PC-3 (cell line): ENCODE results near the gene ESYT3. TPM values are rescaled to one million over a fixed set of nuclear protein-coding genes. Genes with fewer than 3 reads are reported as not detected.

Experiments used
- ATAC-seq: fragments of 200-7000 bp; cut with Tn5 transposase; 2 replicates; pipeline ENCODE4 v1.9.1; 2020; ENCODE audit warnings: mild to moderate bottlenecking, moderate library complexity
- BruUV-seq: library from RNA; stranded (reverse); fragments of 400-500 nt; replicated peaks from 2 replicates; lab custom pipeline; 2021; lab: Mats Ljungman, UMichigan
- CTCF ChIA-PET: fragments of 300-600 bp; sonication (Branson Sonifier 250); formaldehyde crosslinking; loops from one replicate; lab custom pipeline; 2022; ENCODE audit warnings: antibody characterized with exemption; lab: Charles Lee
- POLR2A ChIA-PET: fragments of 300-600 bp; sonication (Branson Sonifier 250); formaldehyde crosslinking; loops from one replicate; lab custom pipeline; 2022; ENCODE audit warnings: antibody characterized with exemption; ENCODE audit not compliant: unreplicated experiment; lab: Charles Lee
- DNase-seq: peaks from one replicate; pipeline ENCODE4 v3.0.0-alpha.2; 2015
- H2AFZ ChIP-seq: fragments of 300-600 bp; sonication (generic); 2 replicates; pipeline ENCODE4 v1.6.0; 2016; ENCODE audit warnings: antibody characterized with exemption, low read length
- H3F3A ChIP-seq: fragments of 300-600 bp; sonication (generic); one replicate; pipeline ENCODE4 v1.6.0; 2017; ENCODE audit warnings: antibody characterized with exemption, low read length, control low read depth, mild to moderate bottlenecking; ENCODE audit not compliant: unreplicated experiment
- H3K27ac ChIP-seq: fragments of 300-600 bp; sonication (generic); 2 replicates; pipeline ENCODE4 v1.5.1; 2016; ENCODE audit warnings: mild to moderate bottlenecking, low read length
- H3K27me3 ChIP-seq: fragments of 300-600 bp; sonication (generic); 2 replicates; pipeline ENCODE4 v1.6.1; 2016; ENCODE audit warnings: low read length, mixed read lengths
- H3K36me3 ChIP-seq: fragments of 300-600 bp; sonication (generic); 2 replicates; pipeline ENCODE4 v1.6.1; 2016; ENCODE audit warnings: low read depth, mixed run types, low read length, mixed read lengths
- H3K4me1 ChIP-seq: fragments of 300-600 bp; sonication (generic); 2 replicates; pipeline ENCODE4 v1.5.1; 2016; ENCODE audit warnings: low read length; ENCODE audit not compliant: insufficient read depth
- H3K4me2 ChIP-seq: fragments of 300-600 bp; sonication (generic); 2 replicates; pipeline ENCODE4 v1.6.0; 2016; ENCODE audit warnings: low read length
- H3K4me3 ChIP-seq: fragments of 300-600 bp; sonication (generic); 2 replicates; pipeline ENCODE4 v1.5.1; 2016; ENCODE audit warnings: mild to moderate bottlenecking, low read length, mixed read lengths
- H3K79me2 ChIP-seq: fragments of 300-600 bp; sonication (generic); 2 replicates; pipeline ENCODE4 v1.6.1; 2017; ENCODE audit warnings: low read length, mixed read lengths
- H3K9ac ChIP-seq: fragments of 300-600 bp; sonication (generic); 2 replicates; pipeline ENCODE4 v1.6.0; 2016; ENCODE audit warnings: mild to moderate bottlenecking, low read length
- H3K9me2 ChIP-seq: fragments of 300-600 bp; sonication (generic); replicated peaks from 2 replicates; pipeline ENCODE4 v1.6.1; 2016; ENCODE audit warnings: mixed run types, low read length, mixed read lengths
- H3K9me3 ChIP-seq: fragments of 300-600 bp; sonication (generic); 2 replicates; pipeline ENCODE4 v1.6.1; 2016; ENCODE audit warnings: low read length, mixed read lengths
- H4K20me1 ChIP-seq: fragments of 300-600 bp; sonication (generic); 2 replicates; pipeline ENCODE4 v1.6.1; 2016; ENCODE audit warnings: low read length, mixed read lengths
- CTCF ChIP-seq: fragments of 300-600 bp; sonication (generic); conservative IDR thresholded peaks from 2 replicates; pipeline ENCODE4 v1.5.1; 2017; ENCODE audit warnings: antibody characterized with exemption, low read depth, mild to moderate bottlenecking, low read length
- EZH2 ChIP-seq: fragments of 300-600 bp; sonication (generic); IDR thresholded peaks from one replicate; pipeline ENCODE4 v1.6.1; 2017; ENCODE audit warnings: antibody characterized with exemption, mild to moderate bottlenecking, low read length; ENCODE audit not compliant: unreplicated experiment
- EZH2phosphoT487 ChIP-seq: fragments of 300-600 bp; sonication (generic); IDR thresholded peaks from 2 replicates; pipeline ENCODE4 v1.6.1; 2018; ENCODE audit warnings: mild to moderate bottlenecking, antibody characterized with exemption, low read length, borderline replicate concordance
- intact Hi-C: fragments of 100-400 bp; cut with micrococcal nuclease; formaldehyde crosslinking; loops from 2 replicates; pipeline ENCODE4 v1.9.0; 2023
- total RNA-seq: library from RNA; depleted of rRNA; stranded (reverse); fragments of >200 nt; gene quantifications from 2 replicates; pipeline ENCODE4 v1.2.3, GENCODE V29; 2014

Gene ESYT3
- total RNA-seq, 1 experiment from 2014 or later = 1.6 TPM

GRCh38 chr3:138399766-138400165 lies 34.6 kb upstream of the ESYT3 start:
- H2AFZ ChIP-seq = no peak overlapping the region
- ATAC-seq = no peak
- no peaks in the 10 kb centered on the region for H3K9me2 ChIP-seq
- H3K4me2 ChIP-seq = no peak overlapping the region
- H3K4me1 ChIP-seq = no peaks in the 10 kb centered on the region
- H3K27me3 ChIP-seq = no peaks in the 10 kb centered on the region
- CTCF ChIA-PET = no interaction called here
- no peaks in the 10 kb centered on the region for H4K20me1 ChIP-seq
- no peaks in the 10 kb centered on the region for H3K36me3 ChIP-seq
- no peak overlapping the region for H3K27ac ChIP-seq
- DNase-seq = no peak
- intact Hi-C loops = no loop called here
- POLR2A ChIA-PET = no interaction called here
- no peaks in the 10 kb centered on the region for H3F3A ChIP-seq
- no peak for TF ChIP-seq EZH2
- no peak for TF ChIP-seq EZH2phosphoT487
- no peak for TF ChIP-seq CTCF
- H3K4me3 ChIP-seq = no peak overlapping the region
- no peaks in the 10 kb centered on the region for H3K79me2 ChIP-seq
- H3K9ac ChIP-seq = no peak overlapping the region
- H3K9me3 ChIP-seq = no peaks in the 10 kb centered on the region
- no TSS peak for BruUV-seq

- no peaks in the 10 kb centered on the region for H3K36me3 ChIP-seq
- no peaks in the 10 kb centered on the region for H3K9me3 ChIP-seq
- no peaks in the 10 kb centered on the region for H3K4me1 ChIP-seq
- H3K27me3 ChIP-seq = no peaks in the 10 kb centered on the region
- no peak overlapping the region for H3K9ac ChIP-seq
- intact Hi-C loops = no loop called here
- DNase-seq (no peak), ATAC-seq (no peak)
- no peak overlapping the region for H3K27ac ChIP-seq
- H3K4me3 ChIP-seq = no peak overlapping the region
- no peaks in the 10 kb centered on the region for H3F3A ChIP-seq
- H3K4me2 ChIP-seq = no peak overlapping the region
- ChIA-PET CTCF (no interaction called here), POLR2A (no interaction called here)
- no peaks in the 10 kb centered on the region for H3K9me2 ChIP-seq
- no peaks in the 10 kb centered on the region for H4K20me1 ChIP-seq
- H3K79me2 ChIP-seq = no peaks in the 10 kb centered on the region
- no peak overlapping the region for H2AFZ ChIP-seq
- no TSS peak for BruUV-seq
- TF ChIP-seq EZH2phosphoT487 (no peak), EZH2 (no peak), CTCF (no peak)
These were observed 33.8 kb upstream of the ESYT3 start for GRCh38 chr3:138400651-138401070.

- Histone ChIP-seq H3F3A (no peaks in the 10 kb centered on the region), H3K9me2 (no peaks in the 10 kb centered on the region), H3K27ac (no peak overlapping the region), H3K4me3 (no peak overlapping the region), H3K9ac (no peak overlapping the region), H3K79me2 (no peaks in the 10 kb centered on the region), H3K4me1 (no peaks in the 10 kb centered on the region), H3K36me3 (no peaks in the 10 kb centered on the region), H2AFZ (no peak overlapping the region), H4K20me1 (no peaks in the 10 kb centered on the region), H3K9me3 (no peaks in the 10 kb centered on the region), H3K4me2 (no peak overlapping the region), H3K27me3 (no peaks in the 10 kb centered on the region)
- ATAC-seq (no peak), DNase-seq (no peak)
- ChIA-PET POLR2A (no interaction called here), CTCF (no interaction called here)
- no TSS peak for BruUV-seq
- intact Hi-C loops = no loop called here
- no peak for TF ChIP-seq CTCF
- TF ChIP-seq EZH2 = no peak
- no peak for TF ChIP-seq EZH2phosphoT487
These were observed 32.6 kb upstream of the ESYT3 start for GRCh38 chr3:138401834-138402233.
